GM19023 (cell line): ENCODE data around the gene UGT1A7.
"Not testable (repeated sequence)": the region's sequence is repeated elsewhere in the genome, so short reads cannot be mapped to it uniquely, and the experiment has no call there.

Experiments
- ATAC-seq: cut with Tn5 transposase; IDR thresholded peaks from one replicate; pipeline ENCODE4 v1.9.1; 2021; ENCODE audit warnings: mild to moderate bottlenecking, moderate library complexity; ENCODE audit not compliant: unreplicated experiment

Gene UGT1A7

GRCh38 chr2:233680361-233681045 lies 1.2 kb upstream of the UGT1A7 start:
- no peak for ATAC-seq

GRCh38 chr2:233684640-233685039 lies 2.9 kb downstream of the UGT1A7 start:
- no peak for ATAC-seq

- no peak for ATAC-seq
Observed at GRCh38 chr2:233686928-233687327, 5.2 kb downstream of the UGT1A7 start.

- no peak for ATAC-seq
Observed at GRCh38 chr2:233688341-233688740, 6.6 kb downstream of the UGT1A7 start.

- no peak for ATAC-seq
Observed at GRCh38 chr2:233689031-233689430, 7.3 kb downstream of the UGT1A7 start.

- ATAC-seq = no peak
Observed at GRCh38 chr2:233689501-233689900, 7.8 kb downstream of the UGT1A7 start.

GRCh38 chr2:233690444-233690843 lies 8.7 kb downstream of the UGT1A7 start:
- no peak for ATAC-seq

- no peak for ATAC-seq
Observed at GRCh38 chr2:233691443-233692433, 10.0 kb downstream of the UGT1A7 start.

- ATAC-seq = no peak
Observed at GRCh38 chr2:233692648-233693047, 10.9 kb downstream of the UGT1A7 start, which contains the start of gene UGT1A6. Gene UGT1A6, plus strand, starts transcription at chr2:233692890. Its CDS starts 115 bp downstream, at chr2:233693005.

GRCh38 chr2:233693963-233694362 lies 12.3 kb downstream of the UGT1A7 start:
- ATAC-seq = no peak

GRCh38 chr2:233698740-233699139 lies 17.0 kb downstream of the UGT1A7 start:
- ATAC-seq = no peak

GRCh38 chr2:233699424-233700027 lies 17.8 kb downstream of the UGT1A7 start:
- no peak for ATAC-seq

GRCh38 chr2:233700028-233700635 lies 18.4 kb downstream of the UGT1A7 start:
- ATAC-seq = no peak

GRCh38 chr2:233700842-233701241 lies 19.1 kb downstream of the UGT1A7 start:
- not testable (repeated sequence) for ATAC-seq

GRCh38 chr2:233702238-233702637 lies 20.5 kb downstream of the UGT1A7 start:
- ATAC-seq = no peak

- no peak for ATAC-seq
Observed at GRCh38 chr2:233705911-233706506, 24.3 kb downstream of the UGT1A7 start.

- ATAC-seq = no peak
Observed at GRCh38 chr2:233706720-233707119, 25.0 kb downstream of the UGT1A7 start.

GRCh38 chr2:233707940-233708644 lies 26.4 kb downstream of the UGT1A7 start:
- ATAC-seq = no peak

- ATAC-seq = no peak
Observed at GRCh38 chr2:233708942-233709341, 27.2 kb downstream of the UGT1A7 start.
